GM21717 (cell line): ENCODE results near the gene DSC3.
"Not testable (repeated sequence)": the region's sequence is repeated elsewhere in the genome, so short reads cannot be mapped to it uniquely, and the experiment has no call there.

ENCODE experiments used
- ATAC-seq: cut with Tn5 transposase; IDR thresholded peaks from one replicate; pipeline ENCODE4 v1.9.1; 2021; ENCODE audit warnings: mild to moderate bottlenecking, moderate library complexity; ENCODE audit not compliant: unreplicated experiment

Gene DSC3

DNA sequence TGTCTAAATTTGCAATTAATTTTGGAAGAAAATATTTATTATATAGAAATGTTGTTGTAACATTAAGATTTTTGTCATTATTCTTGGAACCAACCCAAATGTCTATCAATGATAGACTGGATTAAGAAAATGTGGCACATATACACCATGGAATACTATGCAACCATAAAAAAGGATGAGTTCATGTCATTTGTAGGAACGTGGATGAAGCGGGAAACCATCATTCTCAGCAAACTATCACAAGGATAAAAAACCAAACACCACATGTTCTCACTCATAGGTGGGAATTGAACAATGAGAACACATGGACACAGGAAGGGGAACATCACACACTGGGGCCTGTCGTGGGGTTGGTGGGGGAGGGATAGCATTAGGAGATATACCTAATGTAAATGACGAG lies 64.5 kb downstream of the DSC3 start:
- ATAC-seq, result not testable (repeated sequence)

DNA sequence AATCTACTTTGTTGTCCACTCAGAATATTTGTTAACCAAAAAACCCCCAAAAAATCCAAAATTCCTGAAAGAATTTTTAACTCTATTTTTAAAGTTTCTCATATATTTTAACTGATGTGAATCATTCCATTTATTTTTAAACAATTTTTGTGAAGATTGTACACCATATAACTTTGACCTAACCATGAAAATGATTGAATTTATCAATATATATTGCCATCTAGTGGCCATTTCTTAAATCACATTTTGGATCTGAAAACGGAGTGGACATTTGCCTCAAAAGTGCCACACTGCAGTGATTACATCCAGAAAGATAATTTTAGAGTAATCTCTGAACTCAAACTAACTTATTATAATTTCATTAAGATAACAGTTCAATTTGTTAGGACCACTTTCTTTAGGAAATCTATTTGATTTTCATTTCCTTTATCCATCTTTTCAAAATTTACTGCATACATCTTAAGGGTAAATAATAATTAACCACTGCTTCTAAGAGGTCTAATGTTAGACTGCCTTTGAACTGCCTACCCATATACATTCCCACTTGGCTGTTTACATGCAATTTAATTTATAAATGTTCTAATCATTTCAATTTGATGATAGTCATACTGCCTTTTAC lies 71.1 kb downstream of the DSC3 start:
- no peak for ATAC-seq

DNA sequence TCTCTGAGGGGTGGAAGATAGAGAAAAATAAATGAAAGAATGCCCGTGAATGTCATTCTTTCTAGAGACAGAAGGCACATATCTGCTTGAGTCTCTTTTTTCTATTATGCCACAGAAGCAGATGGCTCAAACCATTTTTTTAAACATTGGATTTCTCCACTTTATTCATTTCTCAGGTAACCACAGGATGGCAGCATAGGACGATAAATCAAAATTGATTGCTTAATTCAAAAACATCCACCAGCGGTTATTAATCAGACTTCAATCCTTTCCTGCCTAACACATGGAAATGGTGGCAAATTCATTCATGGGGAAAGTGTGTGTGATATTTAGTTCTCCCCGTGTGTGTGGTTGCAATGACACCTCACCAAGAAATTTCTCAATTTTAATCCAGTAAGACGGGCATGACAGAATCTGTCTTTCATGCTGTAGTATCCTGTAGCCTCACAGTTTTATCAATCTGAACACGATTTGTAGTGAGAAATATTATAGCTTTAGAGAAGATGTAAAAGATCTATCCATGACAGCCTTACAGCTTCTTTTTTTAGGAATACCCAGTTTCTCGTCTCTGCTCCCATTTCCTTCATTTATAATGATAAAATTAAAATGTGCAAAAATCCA lies 72.2 kb downstream of the DSC3 start:
- ATAC-seq, result no peak

- ATAC-seq, result no peak
Measured at GRCh38 chr18:30969670-30970170, 72.8 kb downstream of the DSC3 start.

DNA sequence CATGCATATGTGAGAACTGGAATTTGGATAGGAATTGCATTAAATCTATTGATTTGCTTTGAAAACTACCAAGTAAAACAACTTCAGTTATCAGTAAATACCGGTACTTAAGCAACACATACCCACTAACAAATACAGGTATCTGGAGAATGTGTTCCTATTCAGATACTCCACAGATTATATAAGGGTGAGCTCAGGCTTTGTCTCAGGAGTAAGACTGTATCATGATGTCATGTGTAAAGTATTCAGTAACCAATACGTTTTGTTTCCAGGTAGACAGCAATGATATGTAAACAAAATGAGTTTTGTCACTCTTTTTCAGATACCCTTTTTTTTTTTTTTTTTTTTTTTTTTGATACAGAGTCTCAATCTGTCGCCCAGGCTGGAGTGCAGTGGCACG lies 74.8 kb downstream of the DSC3 start:
- ATAC-seq, result no peak

DNA sequence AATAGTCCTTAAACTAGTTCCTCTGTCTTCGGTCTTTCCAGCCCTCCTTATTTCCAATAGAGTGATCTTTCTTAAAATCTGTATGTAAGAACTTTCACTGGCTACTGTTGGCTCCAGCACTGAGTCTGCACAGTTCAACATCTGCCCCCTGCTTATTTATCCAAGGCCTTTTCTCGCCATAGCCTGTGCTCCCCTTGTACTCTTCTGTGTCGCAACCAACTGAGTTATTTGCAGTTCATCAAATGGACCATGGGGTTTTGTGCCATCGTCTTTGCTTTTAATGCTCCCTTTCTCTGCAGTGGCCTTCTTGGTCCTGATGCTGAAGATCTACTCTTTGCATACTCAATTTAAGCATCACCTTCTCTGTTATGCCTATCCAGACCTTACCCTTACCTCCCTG lies 77.3 kb downstream of the DSC3 start:
- no peak for ATAC-seq

GRCh38 chr18:30960661-30961060 lies 81.9 kb downstream of the DSC3 start:
- ATAC-seq, result no peak

GRCh38 chr18:30957066-30957465 lies 85.5 kb downstream of the DSC3 start:
- no peak for ATAC-seq

- no peak for ATAC-seq
Measured at GRCh38 chr18:30954262-30954661, 88.3 kb downstream of the DSC3 start.

DNA sequence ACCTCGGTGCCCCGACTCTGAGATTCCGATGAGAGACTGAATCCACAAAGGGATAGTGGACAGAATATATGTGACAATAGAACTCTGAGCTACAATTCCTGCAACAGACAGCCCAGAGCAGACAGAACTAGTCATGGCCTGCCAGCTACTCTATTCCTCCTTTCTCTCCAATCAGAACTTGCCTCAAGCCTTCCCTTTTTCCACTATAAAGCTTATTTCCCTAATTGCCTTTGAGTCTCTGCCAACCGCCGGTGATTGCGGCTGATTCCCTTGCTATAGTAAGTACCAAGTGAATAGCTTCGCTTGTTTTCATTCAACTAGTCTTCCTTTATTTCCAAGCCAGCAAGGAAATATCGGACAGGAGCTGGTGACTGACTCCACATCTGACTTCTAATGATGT lies 96.8 kb downstream of the DSC3 start:
- ATAC-seq, result no peak

DNA sequence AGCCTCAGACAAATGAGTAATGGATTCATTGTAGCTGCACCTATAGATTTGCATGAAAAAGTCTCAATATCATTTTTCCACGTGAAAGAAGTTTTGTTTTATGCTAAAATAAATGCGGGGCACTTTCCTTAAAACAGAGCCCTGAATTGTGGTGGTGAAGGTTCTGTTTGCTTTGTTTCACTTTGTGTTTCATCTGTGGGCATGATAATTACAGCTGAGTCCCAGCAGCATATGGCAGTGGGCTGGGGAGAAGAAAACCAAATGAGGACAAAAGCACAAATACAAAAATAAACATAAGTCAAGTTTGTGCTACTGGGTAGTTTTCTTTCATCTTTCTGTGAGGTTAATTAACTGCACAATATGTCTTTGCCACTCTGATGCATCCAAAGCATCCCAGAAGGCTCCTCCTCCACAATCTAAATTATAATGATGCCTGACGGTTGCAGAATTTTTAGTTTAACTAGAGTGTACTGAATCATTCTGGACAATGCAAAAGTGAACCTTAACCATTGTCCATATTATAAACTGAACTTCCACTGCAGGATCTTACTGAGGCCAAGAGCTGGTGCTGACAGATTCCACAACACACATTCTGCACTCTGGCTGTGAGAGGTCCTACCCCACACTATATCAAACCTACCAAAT lies 97.6 kb downstream of the DSC3 start:
- ATAC-seq, result no peak

- no peak for ATAC-seq
Measured at GRCh38 chr18:30940952-30941539, 101.5 kb downstream of the DSC3 start.
